ENCODE measurements around the gene LRRC8E.

The LRRC8E gene

DNA sequence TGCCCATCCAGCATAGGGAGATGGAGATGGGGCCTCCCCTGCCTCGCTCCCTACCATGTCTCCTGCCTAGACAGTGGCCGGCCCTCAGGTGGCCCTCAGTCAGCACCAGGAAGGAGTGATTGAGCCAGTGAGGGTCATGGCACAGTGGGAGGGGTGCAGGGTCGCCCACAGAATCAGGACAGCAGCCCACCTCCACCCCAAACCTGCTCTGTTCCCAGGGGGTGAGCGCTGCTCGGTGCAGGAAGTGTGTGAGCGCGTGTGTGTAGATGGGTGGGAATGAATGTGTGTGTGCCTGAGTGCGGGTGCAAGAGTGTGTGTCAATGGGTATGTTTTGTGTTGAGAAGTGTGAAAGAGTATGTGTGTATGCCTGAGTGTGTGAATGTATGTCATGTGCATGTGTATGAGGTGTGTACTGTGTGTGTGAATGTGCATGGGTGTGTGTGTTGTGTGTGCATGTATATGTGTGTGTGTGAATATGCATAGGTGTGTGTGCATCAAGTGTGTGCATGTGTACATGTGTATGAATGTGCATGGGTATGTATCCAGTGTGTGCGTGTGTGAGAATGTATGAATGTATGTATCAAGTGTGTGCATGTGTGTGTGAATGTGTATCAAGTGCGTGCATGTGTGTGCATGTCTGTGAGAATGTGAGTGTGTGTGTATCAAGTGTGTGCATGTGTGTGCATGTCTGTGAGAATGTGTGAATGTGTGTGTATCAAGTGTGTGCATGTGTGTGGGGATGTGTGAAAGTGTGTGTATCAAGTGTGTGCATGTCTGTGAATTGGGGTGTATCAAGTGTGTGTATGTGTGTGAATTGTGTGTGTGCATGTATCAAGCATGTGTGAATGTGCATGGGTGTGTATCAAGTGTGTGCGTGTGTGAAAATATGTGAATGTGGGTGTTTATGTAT lies 46.3 kb upstream of the LRRC8E start:
- no peaks in the 10 kb centered on the region for H3K79me2 ChIP-seq (ENCODE audit: insufficient read depth, low read length)
- no peak overlapping the region for H3K4me3 ChIP-seq (ENCODE audit: low read length, poor library complexity, severe bottlenecking)
- no peaks in the 10 kb centered on the region for H3K9me3 ChIP-seq (ENCODE audit: insufficient read depth, low read depth, low read length)
- H3K4me2 ChIP-seq (ENCODE audit: low read depth, low read length, poor library complexity, severe bottlenecking), result no peak overlapping the region
- H3F3A ChIP-seq (ENCODE audit: low read depth), result no peaks in the 10 kb centered on the region
- H3K27me3 ChIP-seq (ENCODE audit: insufficient read depth, low read length, poor library complexity, severe bottlenecking), result no peaks in the 10 kb centered on the region
- TF ChIP-seq EZH2phosphoT487 (IDR thresholded peaks at IDR 0.05; ENCODE audit: borderline replicate concordance), result no peak
- TF ChIP-seq, protein P1, sequence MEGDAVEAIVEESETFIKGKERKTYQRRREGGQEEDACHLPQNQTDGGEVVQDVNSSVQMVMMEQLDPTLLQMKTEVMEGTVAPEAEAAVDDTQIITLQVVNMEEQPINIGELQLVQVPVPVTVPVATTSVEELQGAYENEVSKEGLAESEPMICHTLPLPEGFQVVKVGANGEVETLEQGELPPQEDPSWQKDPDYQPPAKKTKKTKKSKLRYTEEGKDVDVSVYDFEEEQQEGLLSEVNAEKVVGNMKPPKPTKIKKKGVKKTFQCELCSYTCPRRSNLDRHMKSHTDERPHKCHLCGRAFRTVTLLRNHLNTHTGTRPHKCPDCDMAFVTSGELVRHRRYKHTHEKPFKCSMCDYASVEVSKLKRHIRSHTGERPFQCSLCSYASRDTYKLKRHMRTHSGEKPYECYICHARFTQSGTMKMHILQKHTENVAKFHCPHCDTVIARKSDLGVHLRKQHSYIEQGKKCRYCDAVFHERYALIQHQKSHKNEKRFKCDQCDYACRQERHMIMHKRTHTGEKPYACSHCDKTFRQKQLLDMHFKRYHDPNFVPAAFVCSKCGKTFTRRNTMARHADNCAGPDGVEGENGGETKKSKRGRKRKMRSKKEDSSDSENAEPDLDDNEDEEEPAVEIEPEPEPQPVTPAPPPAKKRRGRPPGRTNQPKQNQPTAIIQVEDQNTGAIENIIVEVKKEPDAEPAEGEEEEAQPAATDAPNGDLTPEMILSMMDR (conservative IDR thresholded peaks at IDR 0.05; ENCODE audit: low read length), result no peak
- H3K36me3 ChIP-seq (ENCODE audit: insufficient read depth, low read length), result no peaks in the 10 kb centered on the region
- no peaks in the 10 kb centered on the region for H4K20me1 ChIP-seq (ENCODE audit: insufficient read depth, low read length, poor library complexity, severe bottlenecking)
- H3K4me1 ChIP-seq (ENCODE audit: insufficient read depth, low read length, poor library complexity, severe bottlenecking), result no peaks in the 10 kb centered on the region
- H3K9me2 ChIP-seq (replicated peaks; ENCODE audit: low read depth, low read length), result no peaks in the 10 kb centered on the region
- no peak overlapping the region for H2AFZ ChIP-seq (ENCODE audit: low read length)
- no peak overlapping the region for H3K9ac ChIP-seq (ENCODE audit: low read depth, low read length, poor library complexity, severe bottlenecking)

DNA sequence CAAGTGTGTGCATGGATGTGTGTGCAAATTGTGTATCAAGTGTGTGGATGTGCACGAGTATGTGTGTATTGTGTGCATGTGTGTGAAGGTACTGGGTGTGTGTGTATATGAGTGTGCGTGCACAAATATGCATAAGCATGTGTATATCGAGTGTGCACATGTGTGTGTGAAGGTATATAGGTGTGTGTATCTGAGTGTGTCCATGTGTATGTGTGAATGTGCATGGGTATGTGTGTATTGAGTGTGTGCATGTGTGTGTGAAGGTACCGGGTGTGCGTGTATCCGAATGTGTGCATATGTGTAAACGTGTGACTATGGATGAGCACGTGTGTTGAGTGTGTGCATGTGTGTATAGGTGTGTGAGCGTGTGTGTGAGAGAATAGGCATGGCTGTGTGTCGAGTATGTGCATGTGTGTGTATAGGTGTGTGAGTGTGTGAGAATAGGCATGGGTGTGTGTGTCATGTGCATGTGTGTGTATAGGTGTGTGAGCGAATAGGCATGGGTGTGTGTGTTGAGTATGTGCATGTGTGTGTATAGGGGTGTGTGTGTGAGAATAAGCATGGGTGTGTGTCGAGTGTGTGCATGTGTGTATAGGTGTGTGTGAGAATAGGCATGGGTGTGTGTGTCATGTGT lies 45.5 kb upstream of the LRRC8E start:
- Histone ChIP-seq H3K4me2 (ENCODE audit: low read depth, low read length, poor library complexity, severe bottlenecking) (no peak overlapping the region), H3K4me1 (ENCODE audit: insufficient read depth, low read length, poor library complexity, severe bottlenecking) (no peaks in the 10 kb centered on the region), H3K4me3 (ENCODE audit: low read length, poor library complexity, severe bottlenecking) (no peak overlapping the region), H3K9me2 (replicated peaks; ENCODE audit: low read depth, low read length) (no peaks in the 10 kb centered on the region), H3K79me2 (ENCODE audit: insufficient read depth, low read length) (no peaks in the 10 kb centered on the region), H3K27me3 (ENCODE audit: insufficient read depth, low read length, poor library complexity, severe bottlenecking) (no peaks in the 10 kb centered on the region), H3K36me3 (ENCODE audit: insufficient read depth, low read length) (no peaks in the 10 kb centered on the region), H3F3A (ENCODE audit: low read depth) (no peaks in the 10 kb centered on the region), H3K9ac (ENCODE audit: low read depth, low read length, poor library complexity, severe bottlenecking) (no peak overlapping the region), H3K9me3 (ENCODE audit: insufficient read depth, low read depth, low read length) (no peaks in the 10 kb centered on the region), H2AFZ (ENCODE audit: low read length) (no peak overlapping the region), H4K20me1 (ENCODE audit: insufficient read depth, low read length, poor library complexity, severe bottlenecking) (no peaks in the 10 kb centered on the region)
- TF ChIP-seq EZH2phosphoT487 (IDR thresholded peaks at IDR 0.05; ENCODE audit: borderline replicate concordance), result no peak
- TF ChIP-seq, protein P1 (conservative IDR thresholded peaks at IDR 0.05; ENCODE audit: low read length), result no peak

DNA sequence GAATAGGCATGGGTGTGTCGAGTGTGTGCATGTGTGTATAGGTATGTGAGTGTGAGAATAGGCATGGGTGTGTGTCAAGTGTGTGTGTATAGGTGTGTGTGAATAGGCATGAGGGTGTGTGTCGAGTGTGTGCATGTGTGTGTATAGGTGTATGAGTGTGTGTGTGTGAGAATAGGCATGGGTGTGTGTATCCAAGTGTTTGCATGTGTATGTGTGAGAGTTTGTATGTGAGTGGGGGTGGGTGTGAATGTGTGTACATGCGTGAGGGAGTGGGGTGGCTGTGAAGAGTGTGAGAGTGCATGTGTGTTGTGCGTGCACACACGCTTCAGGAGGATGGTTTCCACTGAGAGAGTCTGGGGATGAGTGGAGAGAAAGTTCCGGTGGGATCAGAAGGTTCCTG lies 44.8 kb upstream of the LRRC8E start:
- Histone ChIP-seq H3K4me3 (ENCODE audit: low read length, poor library complexity, severe bottlenecking) (no peak overlapping the region), H3K79me2 (ENCODE audit: insufficient read depth, low read length) (no peaks in the 10 kb centered on the region), H4K20me1 (ENCODE audit: insufficient read depth, low read length, poor library complexity, severe bottlenecking) (no peaks in the 10 kb centered on the region), H3K4me2 (ENCODE audit: low read depth, low read length, poor library complexity, severe bottlenecking) (no peak overlapping the region), H3K27me3 (ENCODE audit: insufficient read depth, low read length, poor library complexity, severe bottlenecking) (no peaks in the 10 kb centered on the region), H3F3A (ENCODE audit: low read depth) (no peaks in the 10 kb centered on the region), H3K36me3 (ENCODE audit: insufficient read depth, low read length) (no peaks in the 10 kb centered on the region), H3K9me3 (ENCODE audit: insufficient read depth, low read depth, low read length) (no peaks in the 10 kb centered on the region), H2AFZ (ENCODE audit: low read length) (no peak overlapping the region), H3K9me2 (replicated peaks; ENCODE audit: low read depth, low read length) (no peaks in the 10 kb centered on the region), H3K4me1 (ENCODE audit: insufficient read depth, low read length, poor library complexity, severe bottlenecking) (no peaks in the 10 kb centered on the region), H3K9ac (ENCODE audit: low read depth, low read length, poor library complexity, severe bottlenecking) (no peak overlapping the region)
- TF ChIP-seq, protein P1 (conservative IDR thresholded peaks at IDR 0.05; ENCODE audit: low read length), result no peak
- TF ChIP-seq EZH2phosphoT487 (IDR thresholded peaks at IDR 0.05; ENCODE audit: borderline replicate concordance), result no peak
